ENCODE results near the gene ZNF212. TPM values are rescaled to one million over a fixed set of nuclear protein-coding genes. Genes with fewer than 3 reads are reported as not detected.
"Not testable (repeated sequence)": the region's sequence is repeated elsewhere in the genome, so short reads cannot be mapped to it uniquely, and the experiment has no call there.

The ZNF212 gene
- total and polyA plus RNA-seq, 10 donors, result 6.7 to 15.0 (median 12.8) TPM

GRCh38 chr7:149232362-149232761 lies 7.1 kb upstream of the ZNF212 start:
- TF ChIP-seq POLR2A (IDR thresholded peaks at IDR 0.05) (no peak), CTCF (IDR thresholded peaks at IDR 0.05 in 8 of 11, conservative IDR thresholded peaks at IDR 0.05 in 3 of 11) (no peak), POLR2AphosphoS5 (IDR thresholded peaks at IDR 0.05) (no peak)

GRCh38 chr7:149233655-149234204 lies 5.7 kb upstream of the ZNF212 start:
- H3K27ac ChIP-seq; H3K36me3 ChIP-seq; H3K4me3 ChIP-seq; H3K4me1 ChIP-seq; intact Hi-C loops (cut with DNase I; ENCODE audit: low total_unique reads); DNase-seq; H3K9me3 ChIP-seq: not testable (repeated sequence)
- 80 to 94% (median 87%) methylated on average over 7 of the region's 7 CpGs for WGBS, 5 donors
- H3K27me3 ChIP-seq (replicated peaks in 1 of 7), result peaks cover 0 to 35% (median 0%) of the 10 kb centered on the region in 7 donors

More at GRCh38 chr7:149232362-149232761, 7.1 kb upstream of the ZNF212 start:
- intact Hi-C loops (cut with DNase I; ENCODE audit: low total_unique reads), result no loop called here
- Histone ChIP-seq H3K4me1 (no peaks in the 10 kb centered on the region), H3K27me3 (replicated peaks in 1 of 7) (peaks cover 0 to 35% (median 0%) of the 10 kb centered on the region in 7 donors), H3K36me3 (no peaks in the 10 kb centered on the region), H3K27ac (no peak overlapping the region), H3K4me3 (no peak overlapping the region), H3K9me3 (no peaks in the 10 kb centered on the region)
- 71 to 87% (median 80%) methylated on average over 2 of the region's 2 CpGs for WGBS, 5 donors
- no peak for DNase-seq

GRCh38 chr7:149237502-149237901 lies 1.9 kb upstream of the ZNF212 start:
- H3K4me1 ChIP-seq, result peaks cover 4 to 41% (median 27%) of the 10 kb centered on the region in 6 donors
- peaks cover 0 to 2% (median 0%) of the 10 kb centered on the region in 8 donors for H3K9me3 ChIP-seq
- no peaks in the 10 kb centered on the region for H3K36me3 ChIP-seq
- intact Hi-C loops (cut with DNase I; ENCODE audit: low total_unique reads), result no loop called here
- DNase-seq, result no peak
- no peak overlapping the region for H3K4me3 ChIP-seq
- peaks cover 0 to 32% (median 0%) of the 10 kb centered on the region in 7 donors for H3K27me3 ChIP-seq (replicated peaks in 1 of 7)
- no peak overlapping the region for H3K27ac ChIP-seq
- TF ChIP-seq POLR2A (IDR thresholded peaks at IDR 0.05) (no peak), CTCF (IDR thresholded peaks at IDR 0.05 in 8 of 11, conservative IDR thresholded peaks at IDR 0.05 in 3 of 11) (no peak), POLR2AphosphoS5 (IDR thresholded peaks at IDR 0.05) (no peak)
- WGBS, 5 donors, result 84 to 88% (median 86%) methylated on average over 7 of the region's 7 CpGs

- 84 to 91% (median 90%) methylated on average over 3 of the region's 3 CpGs for WGBS, 5 donors
- intact Hi-C loops (cut with DNase I; ENCODE audit: low total_unique reads), result no loop called here
- H3K9me3 ChIP-seq, result peaks cover 0 to 8% (median 2%) of the 10 kb centered on the region in 8 donors
These were observed 1.4 kb upstream of the ZNF212 start for GRCh38 chr7:149238051-149238450.

More at GRCh38 chr7:149238051-149238450, 1.4 kb upstream of the ZNF212 start:
- peaks cover 4 to 41% (median 27%) of the 10 kb centered on the region in 6 donors for H3K4me1 ChIP-seq
- peak overlapping the region in 1 of 8 donors; percentile 82 for H3K4me3 ChIP-seq
- no peak for TF ChIP-seq POLR2AphosphoS5 (IDR thresholded peaks at IDR 0.05)
- TF ChIP-seq CTCF (IDR thresholded peaks at IDR 0.05 in 8 of 11, conservative IDR thresholded peaks at IDR 0.05 in 3 of 11), result no peak
- TF ChIP-seq POLR2A (IDR thresholded peaks at IDR 0.05), result no peak
- no peak overlapping the region for H3K27ac ChIP-seq
- no peaks in the 10 kb centered on the region for H3K36me3 ChIP-seq
- peaks cover 0 to 26% (median 0%) of the 10 kb centered on the region in 7 donors for H3K27me3 ChIP-seq (replicated peaks in 1 of 7)
- no peak for DNase-seq
